ENCODE data around the gene DGUOK.
A peak's percentile ranks its signal among the peaks of the same experiment; 100 is the strongest.
"Not testable (repeated sequence)": the region's sequence is repeated elsewhere in the genome, so short reads cannot be mapped to it uniquely, and the experiment has no call there.

The DGUOK gene

DNA sequence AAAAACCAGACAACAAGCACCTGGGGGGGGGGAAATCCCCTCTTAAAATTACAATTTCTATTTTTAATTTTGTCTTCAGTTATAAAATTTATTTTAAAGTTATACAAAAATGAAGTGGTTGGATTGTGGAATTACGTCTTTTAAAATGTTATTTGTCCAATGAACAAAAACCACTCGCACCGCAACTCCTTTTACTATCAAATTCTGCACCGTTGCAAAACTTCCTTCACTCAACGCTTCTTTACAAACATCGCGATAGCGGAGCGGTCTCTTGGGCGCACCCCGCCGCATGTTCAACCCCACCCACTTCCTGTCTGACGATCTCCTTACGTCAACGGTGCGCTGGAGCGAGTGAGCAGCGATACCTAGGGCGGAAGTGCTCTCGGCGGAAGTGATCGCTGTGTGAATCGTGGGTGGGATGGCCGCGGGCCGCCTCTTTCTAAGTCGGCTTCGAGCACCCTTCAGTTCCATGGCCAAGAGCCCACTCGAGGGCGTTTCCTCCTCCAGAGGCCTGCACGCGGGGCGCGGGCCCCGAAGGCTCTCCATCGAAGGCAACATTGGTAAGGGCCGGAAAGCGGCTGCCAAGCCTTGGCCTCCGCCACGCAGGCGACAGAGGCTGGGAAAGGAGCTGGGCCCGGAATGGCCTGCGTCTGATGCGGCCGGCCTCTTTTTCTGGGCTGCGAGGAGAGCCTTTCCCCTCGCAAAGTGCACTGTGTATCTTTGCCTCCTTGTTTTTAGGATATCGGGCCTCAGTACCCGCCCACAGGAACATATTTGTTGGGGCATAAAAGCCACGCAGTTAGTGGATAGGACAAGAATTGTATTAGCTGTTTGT lies at the start of gene DGUOK:
TSS of gene DGUOK (plus strand) at position 388 of the 835 bp plus-strand sequence. CDS start at position 419, 31 bp downstream.
- peak; percentile 93 for DNase-seq

DNA sequence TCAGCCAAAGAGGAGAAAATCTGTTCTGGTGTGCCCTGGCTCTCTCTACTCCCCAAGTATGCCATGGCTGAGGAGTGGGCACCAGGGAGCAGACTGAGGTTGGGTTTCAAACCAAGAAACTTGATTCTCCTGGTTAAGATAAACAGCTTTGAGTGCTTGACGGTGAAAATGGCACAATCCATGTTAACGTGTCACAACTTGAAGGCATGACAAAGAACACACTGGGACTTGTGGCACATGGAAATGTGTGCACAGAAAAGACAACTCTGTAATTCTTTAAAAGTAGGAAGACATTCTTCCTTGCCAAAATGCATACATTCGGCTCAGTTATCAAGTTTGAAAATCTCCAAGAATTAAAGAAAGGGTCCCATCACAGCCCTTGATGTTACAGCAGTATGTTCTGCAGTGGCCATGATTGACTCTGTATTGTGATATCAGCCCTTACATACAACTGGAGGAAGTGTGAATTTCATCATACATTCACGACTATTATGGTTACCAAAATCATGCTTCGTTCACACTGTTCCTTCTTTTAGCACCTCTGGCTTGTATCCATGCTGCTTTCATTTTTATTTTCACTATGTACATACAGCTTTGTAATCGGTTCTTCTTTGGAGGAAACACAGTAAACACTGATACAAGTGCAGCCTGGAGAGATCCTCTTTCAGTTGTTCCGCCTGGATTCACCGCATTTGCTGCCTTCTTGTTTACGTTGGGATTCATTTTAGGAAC lies 49.4 kb upstream of the DGUOK start:
- DNase-seq = no peak

DNA sequence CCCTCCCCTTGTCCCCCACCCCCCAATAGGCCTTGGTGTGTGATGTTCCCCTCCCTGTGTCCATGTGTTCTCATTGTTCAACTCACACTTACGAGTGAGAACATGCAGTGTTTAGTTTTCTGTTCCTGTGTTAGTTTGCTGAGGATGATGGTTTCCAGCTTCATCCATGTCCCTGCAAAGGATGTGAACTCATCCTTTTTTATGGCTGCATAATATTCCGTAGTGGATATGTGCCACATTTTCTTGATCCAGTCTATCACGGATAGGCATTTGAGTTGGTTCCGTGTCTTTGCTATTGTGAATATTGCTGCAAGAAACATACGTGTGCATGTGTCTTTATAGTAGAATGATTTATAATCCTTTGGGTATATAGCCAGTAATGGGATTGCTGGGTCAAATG lies 48.7 kb upstream of the DGUOK start:
- DNase-seq = not testable (repeated sequence)

DNA sequence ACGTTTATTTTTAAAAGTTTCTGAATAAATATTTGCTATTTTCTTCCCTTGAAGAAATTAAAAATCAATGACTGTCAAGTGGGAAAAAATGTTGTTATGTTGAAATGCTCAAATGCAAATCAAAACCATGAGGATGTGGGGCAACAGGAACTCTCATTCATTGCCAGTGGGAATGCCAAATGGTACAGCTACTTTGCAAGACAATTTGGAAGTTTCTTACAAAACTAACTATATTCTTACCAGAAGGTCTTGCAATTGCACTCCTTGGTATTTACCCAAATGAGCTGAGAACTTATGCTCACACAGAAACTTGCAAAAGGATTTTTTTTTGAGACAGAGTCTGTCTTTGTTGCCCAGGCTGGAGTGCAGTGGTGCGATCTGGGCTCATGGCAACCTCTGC lies 41.3 kb upstream of the DGUOK start:
- DNase-seq = no peak

DNA sequence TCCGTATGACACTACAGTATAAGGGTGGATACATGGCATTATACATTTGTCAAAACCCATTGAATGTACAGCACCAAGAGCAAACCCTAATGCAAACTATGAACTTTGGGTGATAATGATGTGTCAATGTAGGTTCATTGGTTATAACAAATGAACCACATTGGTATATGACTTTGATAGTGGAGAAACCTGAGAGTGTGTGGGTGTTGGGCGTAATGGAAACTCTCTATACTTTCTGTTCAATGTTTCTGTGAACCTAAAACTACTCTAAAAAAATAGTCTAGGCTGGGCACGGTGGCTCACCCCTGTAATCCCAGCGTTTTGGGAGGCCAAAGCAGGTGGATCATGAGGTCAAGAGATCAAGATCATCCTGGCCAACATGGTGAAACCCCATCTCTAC lies 40.3 kb upstream of the DGUOK start:
- DNase-seq = no peak

DNA sequence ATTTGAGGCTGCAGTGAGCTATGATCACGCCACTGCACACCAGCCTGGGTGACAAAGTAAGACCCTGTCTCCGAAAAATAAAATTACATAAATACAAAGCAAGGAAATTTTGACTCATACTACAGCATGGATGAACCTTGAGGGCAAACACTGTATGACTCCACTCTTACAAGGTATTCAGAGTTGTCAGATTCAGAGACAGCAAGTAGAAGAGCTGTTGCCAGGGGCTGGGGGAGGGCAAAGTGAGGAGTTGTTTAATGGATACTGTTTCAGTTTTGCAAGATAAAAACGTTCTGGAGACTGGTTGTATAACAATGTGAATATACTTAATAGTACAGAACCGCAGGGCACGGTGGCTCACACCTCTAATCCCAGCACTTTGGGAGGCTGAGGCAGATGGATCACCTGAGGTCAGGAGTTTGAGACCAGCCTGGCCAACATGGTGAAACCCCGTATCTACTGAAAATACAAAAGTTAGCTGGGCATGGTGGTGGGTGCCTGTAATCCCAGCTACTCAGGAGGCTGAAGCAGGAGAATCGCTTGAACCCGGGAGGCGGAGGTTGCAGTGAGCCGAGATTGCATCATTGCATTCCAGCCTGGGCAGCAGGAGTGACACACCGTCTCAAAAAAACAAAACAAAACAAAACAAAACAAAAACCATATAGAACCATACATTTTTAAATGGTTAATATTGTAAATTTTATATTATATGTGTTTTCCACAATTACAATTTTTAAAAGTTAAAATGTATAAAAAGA lies 38.9 kb upstream of the DGUOK start:
- DNase-seq = not testable (repeated sequence)

DNA sequence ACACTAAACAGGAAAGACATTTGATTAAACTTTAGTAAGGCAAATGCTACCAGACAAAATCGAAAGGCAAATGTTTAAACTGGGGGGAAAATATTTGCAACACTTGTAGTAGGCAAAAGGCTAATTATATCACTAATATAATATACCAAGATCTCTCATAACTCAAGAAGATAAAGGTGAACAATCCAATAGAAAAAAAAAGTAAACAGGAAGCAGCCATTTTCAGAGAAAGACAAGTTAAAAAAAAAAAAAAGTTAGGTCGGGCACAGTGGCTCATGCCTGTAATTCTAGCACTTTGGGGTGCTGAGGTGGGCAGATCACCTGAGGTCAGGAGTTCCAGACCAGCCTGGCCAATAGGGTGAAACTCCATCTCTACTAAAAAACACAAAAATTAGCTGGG lies 38.3 kb upstream of the DGUOK start:
- DNase-seq = no peak

DNA sequence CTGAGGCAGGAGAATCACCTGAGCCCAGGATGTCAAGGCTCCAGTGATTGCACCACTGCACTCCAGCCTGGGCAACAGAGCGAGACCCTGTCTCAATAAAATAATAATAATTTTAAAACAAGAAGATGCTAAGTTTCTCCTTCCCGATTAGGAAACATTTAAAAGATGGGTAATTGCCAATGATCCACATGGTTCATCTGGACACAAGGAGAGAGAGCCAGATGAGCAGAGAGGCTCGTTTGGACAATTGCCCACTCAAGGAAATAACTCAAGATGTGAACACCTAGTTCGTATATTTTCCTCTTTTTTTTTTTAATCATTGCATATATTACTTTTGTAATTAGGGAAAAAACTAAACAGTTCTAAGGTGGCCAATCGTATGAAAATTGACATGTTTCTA lies 37.5 kb upstream of the DGUOK start:
- no peak for DNase-seq

DNA sequence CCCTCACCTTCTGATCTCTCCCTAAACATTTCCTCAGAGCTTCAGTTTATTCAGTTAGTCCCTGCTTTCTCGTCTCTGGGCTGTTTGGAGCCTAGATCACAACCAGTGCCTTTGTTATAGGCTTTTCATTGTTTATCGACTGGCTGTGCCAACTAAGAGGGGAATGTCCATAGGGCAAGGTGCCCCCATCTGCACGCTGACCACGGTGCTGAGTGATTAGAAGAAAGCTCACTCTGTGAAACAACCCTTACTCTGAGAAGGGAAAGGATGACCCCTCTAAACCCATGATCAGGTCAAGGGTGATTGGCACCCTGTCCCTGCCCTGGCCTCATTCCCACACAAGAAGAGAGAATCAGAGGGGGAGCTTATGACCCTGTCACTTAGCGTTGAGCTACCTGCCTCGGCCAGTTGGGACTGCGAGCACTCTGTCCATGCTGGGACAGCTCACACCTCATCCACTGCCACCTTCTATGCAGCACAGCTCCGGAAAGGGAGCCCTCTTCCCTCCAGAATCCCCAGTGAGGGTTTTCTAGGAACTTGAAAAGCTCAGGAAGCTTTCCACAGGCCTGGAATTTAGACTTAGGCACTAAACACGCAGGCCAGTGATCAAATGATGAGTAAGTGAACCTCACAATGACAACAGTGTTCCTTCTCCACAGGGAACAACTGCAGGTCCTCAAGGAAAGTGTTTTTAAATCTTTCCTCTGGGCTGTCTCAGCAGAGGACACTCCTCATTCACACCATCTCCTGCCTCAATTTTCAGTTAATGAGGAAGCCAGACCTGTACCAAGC lies 36.2 kb upstream of the DGUOK start:
- no peak for DNase-seq

DNA sequence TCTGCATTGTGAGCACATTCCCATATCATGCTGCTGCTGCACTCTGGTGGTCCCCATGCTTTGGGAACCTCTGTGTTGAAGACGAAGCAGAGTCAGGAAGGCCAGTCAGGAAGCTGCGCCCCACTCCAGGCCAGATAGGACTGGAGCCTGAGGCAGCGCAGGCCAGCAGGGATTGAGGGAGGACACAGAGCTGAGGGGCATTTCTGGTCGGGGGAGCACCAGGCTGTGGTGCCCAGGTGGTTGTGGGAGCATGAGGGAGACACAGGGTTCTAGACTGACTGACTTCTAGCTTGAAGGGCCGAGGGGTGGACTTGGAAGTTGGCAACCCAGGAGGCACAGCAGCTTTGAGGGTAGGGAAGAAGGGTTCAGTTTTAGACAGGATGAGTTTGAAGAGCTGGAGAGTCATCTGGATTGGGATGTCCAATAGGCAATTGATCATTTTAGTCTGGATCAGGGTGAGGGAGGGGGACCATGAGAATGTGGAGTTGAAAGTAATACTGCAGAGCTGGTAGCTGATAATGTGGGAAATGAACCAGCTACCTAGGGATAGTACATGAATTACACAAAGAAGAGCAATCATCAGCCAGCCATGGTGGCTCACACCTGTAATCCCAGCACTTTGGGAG lies 35.3 kb upstream of the DGUOK start:
- no peak for DNase-seq

DNA sequence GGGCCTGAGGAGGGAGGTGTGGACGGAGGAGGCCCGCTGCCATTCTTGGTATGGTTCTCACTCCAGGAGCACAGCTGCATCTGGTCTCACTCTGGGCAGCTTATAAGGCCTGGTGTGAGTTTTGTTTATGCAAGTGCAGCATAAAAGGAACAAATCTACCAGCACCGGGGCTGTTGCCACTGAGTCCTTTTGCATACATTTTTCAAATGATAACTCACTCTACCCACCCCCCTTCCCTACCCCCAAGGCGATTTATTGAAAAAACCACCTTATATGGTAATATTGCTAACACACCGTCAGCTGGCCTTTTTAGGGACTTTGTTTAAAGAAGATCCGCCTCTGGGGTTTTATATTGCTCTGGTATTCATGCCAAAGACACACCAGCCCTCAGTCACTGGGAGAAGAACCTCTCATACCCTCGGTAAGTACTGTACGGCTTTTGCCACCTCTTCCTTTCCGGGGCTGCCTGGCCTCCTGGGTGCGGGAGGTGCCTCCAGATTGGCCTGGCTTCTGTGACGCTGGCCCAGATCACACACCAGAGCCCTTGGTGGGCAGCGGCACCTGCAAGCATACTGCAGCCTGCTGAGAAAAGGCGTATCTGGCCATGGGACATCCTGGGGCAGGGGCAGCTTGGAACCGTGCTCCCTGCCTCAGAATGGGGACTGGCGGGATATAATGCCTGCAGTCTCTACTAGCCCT lies 33.9 kb upstream of the DGUOK start, which contains the start of gene ACTG2:
TSS of gene ACTG2 (plus strand) at position 378 of the 699 bp plus-strand sequence. CDS start 8,304 bp downstream, outside the sequence.
- no peak for DNase-seq

DNA sequence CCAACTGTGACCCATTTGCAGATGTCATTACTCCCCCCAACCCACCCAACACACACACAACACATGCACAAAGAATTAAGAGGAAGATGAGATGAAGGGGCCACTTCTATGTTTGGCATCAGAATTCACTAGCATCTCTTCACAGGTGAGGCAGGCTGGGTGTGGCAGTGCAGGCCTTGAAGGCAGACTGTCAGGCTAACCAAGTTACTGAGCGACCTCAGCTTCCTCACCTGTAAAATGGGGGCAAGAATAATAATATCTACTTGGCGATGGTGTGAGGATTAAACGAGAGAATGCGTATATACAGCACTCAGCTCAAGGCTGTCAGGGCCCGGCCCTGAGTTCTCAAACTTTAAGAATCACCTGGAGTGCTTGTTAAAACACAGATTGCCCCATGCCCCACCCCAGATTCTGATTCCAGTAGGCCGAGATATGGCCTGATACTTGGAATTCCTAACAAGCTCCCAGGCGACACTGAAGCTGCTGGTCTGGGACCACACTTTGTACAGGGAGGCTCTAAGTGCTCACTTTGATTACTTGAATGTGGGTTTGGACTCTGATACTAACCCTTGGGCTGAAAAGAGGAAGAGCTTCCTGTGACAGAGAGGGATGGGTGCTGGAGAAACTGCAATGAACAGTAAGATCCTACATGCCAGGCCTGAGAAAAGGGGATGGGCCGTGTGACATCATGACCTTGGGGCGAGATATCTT lies 32.8 kb upstream of the DGUOK start:
- no peak for DNase-seq

DNA sequence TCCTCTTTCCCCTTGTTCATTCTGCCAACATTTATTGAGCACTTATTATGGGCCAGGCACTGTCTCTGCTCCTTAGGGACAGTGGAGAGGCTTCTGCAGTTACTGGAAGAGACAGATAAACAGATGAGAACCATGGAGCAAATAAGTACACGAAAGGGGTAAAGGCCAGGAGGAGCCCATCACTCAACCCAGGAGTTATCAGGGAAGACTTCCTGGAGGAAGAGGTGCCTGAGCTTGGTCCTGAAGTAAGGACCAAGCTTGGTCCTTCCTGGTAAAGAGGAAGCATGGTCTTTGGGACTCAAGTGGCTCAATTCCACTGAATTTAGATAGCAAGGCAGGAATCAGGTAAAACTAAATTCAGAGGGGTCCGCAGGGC lies 32.2 kb upstream of the DGUOK start:
- no peak for DNase-seq

DNA sequence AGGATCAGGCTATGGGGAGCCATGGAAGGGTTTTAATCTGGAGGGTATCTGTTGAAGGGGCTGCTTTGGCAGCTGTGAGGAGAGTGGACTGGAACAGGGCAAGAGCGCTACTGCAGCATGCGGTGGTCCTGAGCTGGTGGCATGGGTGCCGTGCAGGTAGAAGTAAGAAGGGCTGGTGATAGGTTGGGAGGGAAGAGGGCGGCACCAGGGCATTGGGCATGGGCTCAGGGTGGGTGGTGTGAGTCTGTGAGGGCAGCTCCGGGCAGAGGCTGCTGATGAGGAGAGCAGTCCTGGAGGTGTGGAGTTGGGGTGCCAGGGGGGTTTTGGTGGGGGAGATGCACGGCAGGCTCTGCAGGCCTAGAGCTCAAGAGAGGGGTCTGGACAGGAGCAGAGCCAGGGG lies 31.8 kb upstream of the DGUOK start:
- no peak for DNase-seq

DNA sequence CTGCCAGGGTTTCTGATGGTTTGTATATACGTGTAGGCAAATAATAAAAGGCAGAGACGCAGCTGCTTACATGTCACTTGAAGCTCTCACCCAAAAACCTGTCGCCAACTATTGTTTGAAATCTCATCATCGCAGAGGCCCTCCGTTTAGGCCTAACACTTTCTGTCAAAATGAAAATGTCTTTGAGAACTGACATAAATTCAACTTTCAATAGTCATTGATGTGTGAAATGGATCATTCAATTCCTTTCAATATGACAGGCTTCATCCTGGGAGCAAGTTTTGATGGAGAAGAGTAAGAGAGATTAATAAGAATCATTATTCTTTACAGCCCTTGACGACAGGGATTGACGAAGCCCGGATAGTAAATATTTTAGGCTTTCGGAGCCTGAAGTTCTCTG lies 31.2 kb upstream of the DGUOK start:
- DNase-seq = no peak

DNA sequence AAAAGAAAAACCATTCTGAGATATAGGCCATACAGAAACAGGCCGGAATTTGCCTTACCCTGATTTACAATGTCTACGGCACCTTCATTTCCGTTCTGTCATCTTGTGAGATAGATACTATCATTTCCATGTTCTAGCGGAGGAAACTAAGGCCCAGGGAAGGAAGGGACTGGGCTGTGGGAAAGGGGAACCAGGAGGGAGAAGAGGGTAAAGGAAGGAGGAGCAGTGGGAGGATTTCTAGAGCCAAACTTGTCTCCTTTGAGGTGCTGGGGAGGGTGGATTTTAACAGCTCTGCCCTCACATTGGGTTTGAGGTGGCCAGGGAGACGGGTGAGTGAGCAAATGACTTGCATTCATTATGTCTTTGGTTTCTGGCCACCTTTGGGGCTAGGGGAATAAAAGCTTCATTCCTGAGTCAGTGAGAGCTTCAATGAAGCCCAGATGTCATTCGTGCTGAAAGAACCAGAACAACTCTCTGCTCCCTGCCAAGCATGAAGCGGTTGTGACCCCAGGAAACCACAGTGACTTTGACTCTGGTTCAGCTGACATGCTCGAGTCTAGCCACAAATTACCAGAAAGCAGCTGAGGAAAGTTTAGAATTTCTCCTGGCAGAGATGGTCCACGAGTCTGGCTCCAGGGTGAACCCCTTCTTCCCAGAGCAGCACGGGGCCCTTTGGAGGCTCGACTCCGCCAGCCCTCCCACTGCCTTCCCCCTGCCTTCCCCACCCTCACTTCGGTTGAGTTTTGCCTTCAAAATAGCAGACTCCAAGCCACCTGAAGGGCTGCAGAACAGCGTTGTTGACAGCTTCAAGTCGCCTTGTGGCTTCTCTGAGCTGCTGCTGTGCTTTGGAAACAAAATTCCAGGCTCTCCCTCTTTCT lies 30.1 kb upstream of the DGUOK start:
- DNase-seq = no peak

DNA sequence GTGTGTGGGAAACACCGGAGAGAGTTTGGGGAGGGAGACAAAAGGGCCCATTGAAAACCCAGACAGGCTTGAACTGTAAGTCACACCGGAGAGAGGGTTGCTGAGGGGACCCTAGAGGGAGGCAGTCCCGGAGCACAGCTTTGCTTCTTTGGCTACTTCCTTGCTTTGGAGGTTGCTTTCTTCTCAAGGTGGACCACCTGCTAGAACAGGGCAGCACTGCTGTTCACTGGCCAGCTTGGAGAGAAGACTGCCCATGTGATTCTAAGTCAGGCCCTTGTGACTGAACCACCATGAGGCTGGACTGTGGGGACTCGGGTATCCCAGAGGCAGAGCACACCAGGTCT lies 29.5 kb upstream of the DGUOK start:
- no peak for DNase-seq

DNA sequence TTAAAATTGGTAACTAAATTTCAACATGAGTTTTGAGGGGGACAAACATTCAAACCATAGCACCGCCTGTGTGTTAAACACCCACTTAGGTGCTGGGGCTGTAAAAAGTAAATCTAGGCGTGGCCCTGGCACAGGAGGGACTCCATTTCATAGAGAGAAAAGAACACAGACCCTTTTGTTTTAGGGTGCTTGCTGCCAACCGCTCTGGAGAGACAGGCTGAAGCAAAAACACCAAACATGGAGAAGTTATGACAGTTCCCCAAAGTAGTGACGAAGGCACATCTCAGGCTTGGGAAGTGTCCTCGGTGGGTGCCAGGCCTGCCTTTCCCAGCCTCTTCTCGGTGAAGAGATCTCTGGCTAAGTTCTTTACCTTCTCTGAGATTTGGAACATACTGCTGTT lies 28.7 kb upstream of the DGUOK start:
- no peak for DNase-seq

DNA sequence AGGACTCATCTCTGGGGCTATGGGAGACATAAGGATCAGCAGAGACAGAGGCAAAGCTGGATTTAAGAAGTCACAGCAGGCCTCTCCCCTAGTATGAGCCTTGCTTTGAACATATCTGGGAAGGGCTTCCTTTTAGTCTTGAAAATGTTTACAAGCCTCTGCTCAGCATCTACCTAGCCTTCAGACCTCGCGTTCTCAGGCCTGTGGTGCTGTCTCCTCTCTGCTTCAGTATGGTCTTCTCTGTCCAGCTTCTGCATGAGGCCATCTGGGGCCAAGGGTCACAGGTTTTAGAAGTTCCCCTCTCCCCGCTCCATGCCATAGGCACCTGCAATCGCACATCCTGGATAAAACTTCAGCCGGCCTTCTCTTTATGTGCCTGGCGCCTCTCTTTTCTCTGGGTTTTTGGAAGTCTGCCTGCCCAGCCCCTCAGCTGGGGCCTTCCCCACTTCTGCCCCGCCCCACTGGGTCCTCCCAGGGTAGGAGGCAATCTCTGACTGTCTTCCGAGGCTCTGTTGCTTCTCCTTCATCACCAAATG lies 26.8 kb upstream of the DGUOK start:
- DNase-seq = no peak

DNA sequence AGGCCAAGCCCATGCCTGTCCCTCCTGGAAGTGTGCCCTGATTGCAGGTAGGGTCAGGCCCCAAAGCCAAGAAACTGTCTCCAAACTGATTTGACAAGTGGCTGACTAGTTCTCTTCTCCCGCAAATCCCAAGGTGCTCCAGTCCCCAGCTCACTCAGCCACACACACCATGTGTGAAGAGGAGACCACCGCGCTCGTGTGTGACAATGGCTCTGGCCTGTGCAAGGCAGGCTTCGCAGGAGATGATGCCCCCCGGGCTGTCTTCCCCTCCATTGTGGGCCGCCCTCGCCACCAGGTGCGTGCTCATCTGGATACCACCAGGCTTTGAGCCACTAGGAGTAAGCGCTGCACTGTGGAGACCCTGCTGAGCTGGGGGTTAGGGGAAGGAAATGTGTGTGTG lies 25.5 kb upstream of the DGUOK start:
- no peak for DNase-seq
